ENCODE results near the gene LRMDA.
"Not testable (repeated sequence)": the region's sequence is repeated elsewhere in the genome, so short reads cannot be mapped to it uniquely, and the experiment has no call there.

Gene LRMDA

GRCh38 chr10:75617485-75618155 lies 186.2 kb downstream of the LRMDA start:
- no peak for DNase-seq

GRCh38 chr10:75619635-75620034 lies 188.2 kb downstream of the LRMDA start:
- DNase-seq: no peak

GRCh38 chr10:75620356-75620755 lies 188.9 kb downstream of the LRMDA start:
- no peak for DNase-seq

- not testable (repeated sequence) for DNase-seq
Observed at GRCh38 chr10:75621003-75621402, 189.6 kb downstream of the LRMDA start.

- no peak for DNase-seq
Observed at GRCh38 chr10:75622503-75622902, 191.1 kb downstream of the LRMDA start.

GRCh38 chr10:75623310-75624093 lies 192.1 kb downstream of the LRMDA start:
- DNase-seq: no peak

GRCh38 chr10:75624638-75625037 lies 193.2 kb downstream of the LRMDA start:
- no peak for DNase-seq

GRCh38 chr10:75630746-75631145 lies 199.3 kb downstream of the LRMDA start:
- DNase-seq: no peak

GRCh38 chr10:75632805-75633462 lies 201.5 kb downstream of the LRMDA start:
- peak; percentile 41 for DNase-seq

GRCh38 chr10:75633568-75633967 lies 202.1 kb downstream of the LRMDA start:
- no peak for DNase-seq

GRCh38 chr10:75634947-75635346 lies 203.5 kb downstream of the LRMDA start:
- no peak for DNase-seq

GRCh38 chr10:75638752-75639151 lies 207.3 kb downstream of the LRMDA start:
- DNase-seq: no peak

- DNase-seq: no peak
Observed at GRCh38 chr10:75639736-75640135, 208.3 kb downstream of the LRMDA start.

GRCh38 chr10:75640381-75640780 lies 209.0 kb downstream of the LRMDA start:
- no peak for DNase-seq

GRCh38 chr10:75640803-75641202 lies 209.4 kb downstream of the LRMDA start:
- DNase-seq: no peak

- no peak for DNase-seq
Observed at GRCh38 chr10:75643405-75643804, 212.0 kb downstream of the LRMDA start.

- no peak for DNase-seq
Observed at GRCh38 chr10:75643944-75644692, 212.7 kb downstream of the LRMDA start.

- no peak for DNase-seq
Observed at GRCh38 chr10:75645704-75646103, 214.3 kb downstream of the LRMDA start.

- DNase-seq: no peak
Observed at GRCh38 chr10:75646218-75646915, 214.9 kb downstream of the LRMDA start.

GRCh38 chr10:75646916-75647315 lies 215.5 kb downstream of the LRMDA start:
- DNase-seq: no peak

GRCh38 chr10:75647675-75648074 lies 216.3 kb downstream of the LRMDA start:
- DNase-seq: no peak

GRCh38 chr10:75648351-75648750 lies 216.9 kb downstream of the LRMDA start:
- no peak for DNase-seq

- DNase-seq: no peak
Observed at GRCh38 chr10:75648854-75649253, 217.4 kb downstream of the LRMDA start.
